Measurements from ENCODE around the gene HIVEP3. TPM values are rescaled to one million over a fixed set of nuclear protein-coding genes. Genes with fewer than 3 reads are reported as not detected.

The HIVEP3 gene
- total and polyA plus RNA-seq, 2 of the 13 experiments (the other 11 are each of a cell fraction or from before 2014, with no cell fraction given), result 0.05 TPM; not detected in 1

DNA sequence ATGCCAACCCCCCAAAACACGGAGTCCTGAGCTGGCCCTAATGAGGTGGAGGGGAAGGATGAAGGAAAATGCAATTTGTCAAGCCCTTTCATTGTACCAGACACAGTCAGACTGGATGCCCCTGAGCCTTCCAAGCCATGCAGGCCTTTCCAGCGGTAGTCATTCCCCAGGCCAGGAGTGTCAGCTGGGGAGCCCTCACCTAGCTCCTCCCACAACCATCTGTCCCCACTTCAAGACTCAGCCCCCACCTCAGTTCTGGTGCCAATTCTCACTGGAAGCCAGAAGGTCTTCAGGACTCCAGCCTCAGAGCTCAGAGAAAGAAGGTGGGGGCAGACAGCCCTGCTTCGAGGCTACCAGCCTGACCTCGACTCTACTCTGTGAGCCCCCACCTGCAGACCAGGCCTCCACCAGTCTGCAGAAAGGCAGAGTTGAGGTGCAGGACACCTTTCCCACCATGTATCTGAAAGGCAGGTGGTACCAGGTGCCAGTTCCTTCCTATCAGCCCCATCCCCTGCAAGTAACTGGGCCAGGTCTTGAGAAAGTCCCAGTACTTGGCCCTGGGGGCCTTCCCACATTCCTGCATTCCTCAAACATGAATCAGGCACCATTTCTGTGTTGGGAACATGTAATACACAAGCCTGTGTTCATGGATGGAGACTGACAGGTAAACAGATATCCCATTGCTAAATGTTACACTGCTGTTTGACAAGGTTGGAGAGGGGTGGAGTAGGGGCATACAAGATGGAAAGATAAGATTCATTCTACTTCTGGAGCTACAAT lies 253.7 kb downstream of the HIVEP3 start:
- DNase-seq (ENCODE audit: low spot score) (no peak), FAIRE-seq (no peak), ATAC-seq (no peak)
- no peak overlapping the region for H3K9ac ChIP-seq (ENCODE audit: insufficient read depth, low read depth, low read length)
- no peak overlapping the region for H3K4me2 ChIP-seq (ENCODE audit: low read depth, low read length)
- POLR2A ChIA-PET, result no interaction called here
- no peaks in the 10 kb centered on the region for H3K79me2 ChIP-seq (ENCODE audit: insufficient read depth, low read length)
- no TSS peak for BruUV-seq (replicated peaks)
- no peak overlapping the region for H3K4me3 ChIP-seq (replicated peaks in 1 of 3; ENCODE audit: insufficient read depth in 1 of 3, low read depth in 2 of 3, low read length in 3 of 3)
- no peaks in the 10 kb centered on the region for H3K9me3 ChIP-seq (ENCODE audit: low read length)
- in situ Hi-C loops (cut with HindIII; ENCODE audit: extremely low pct_ligation_motif_present, low pct_unique_long_range_greater_than_20kb) (no loop called here), intact Hi-C loops (cut with micrococcal nuclease; ENCODE audit: unreplicated experiment) (no loop called here)
- peaks cover 3 to 22% of the 10 kb centered on the region in 2 experiments; a peak in 3 of 5 replicates for H3K27me3 ChIP-seq (ENCODE audit: control insufficient read depth in 1 of 2, insufficient read depth in 2 of 2, low read length in 2 of 2)
- H3K27ac ChIP-seq (ENCODE audit: extremely low read length, insufficient read depth, low read length), result no peak overlapping the region
- H4K20me1 ChIP-seq (ENCODE audit: insufficient read depth, low read length), result no peaks in the 10 kb centered on the region
- H3K4me1 ChIP-seq (ENCODE audit: insufficient read depth, low read length), result no peaks in the 10 kb centered on the region
- no peaks in the 10 kb centered on the region for H3K36me3 ChIP-seq (replicated peaks in 1 of 2; ENCODE audit: control insufficient read depth in 1 of 2, insufficient read depth in 2 of 2, low read length in 2 of 2)
- TF ChIP-seq ATM (IDR thresholded peaks at IDR 0.05; ENCODE audit: borderline replicate concordance) (no peak), MTF1 (CRISPR knock-in tag; IDR thresholded peaks at IDR 0.05) (no peak)
- H2AFZ ChIP-seq (ENCODE audit: low read length), result no peak overlapping the region
- CTCF ChIA-PET (ENCODE audit: low intra/inter-chr PET ratio, low total read pairs), result no interaction called here
- WGBS (ENCODE audit: low lambda C conversion rate), result 0% methylated on average over 3 of the region's 4 CpGs

DNA sequence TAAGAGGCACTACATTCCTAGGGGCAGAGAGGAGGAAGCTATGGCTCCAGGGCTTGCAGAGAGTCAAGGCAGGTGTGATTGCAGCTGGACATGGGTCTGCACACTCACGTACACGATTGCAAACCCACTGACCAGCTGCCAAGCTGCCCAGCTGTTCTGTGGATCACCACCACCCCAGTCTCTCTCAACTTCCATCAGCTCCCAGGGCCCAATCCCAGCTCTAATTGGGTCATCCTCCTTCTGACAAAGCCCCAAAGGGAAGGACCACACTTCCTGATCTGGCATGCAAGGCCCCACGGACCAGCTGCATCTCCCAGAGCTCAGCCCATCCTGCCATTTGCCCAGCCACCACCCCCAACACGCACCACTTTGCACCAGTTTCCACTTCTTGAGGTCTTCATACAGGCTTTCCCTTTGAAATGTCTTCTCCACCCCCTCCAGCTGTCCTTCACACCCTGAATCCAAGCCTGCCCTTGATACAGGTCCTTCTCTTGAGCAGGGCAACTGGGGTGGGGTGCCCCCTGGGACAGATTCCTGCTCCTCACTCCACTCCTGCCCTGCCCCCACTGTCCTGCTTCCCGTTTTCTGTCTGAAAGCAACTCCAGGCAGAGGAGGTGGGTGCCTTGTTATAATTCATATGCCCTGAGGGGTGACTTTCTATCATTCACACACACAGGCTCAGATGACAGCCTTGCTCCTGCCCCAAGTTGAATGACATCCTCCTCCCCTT lies 254.9 kb downstream of the HIVEP3 start:
- no peak for ATAC-seq
- intact Hi-C loops (cut with micrococcal nuclease; ENCODE audit: unreplicated experiment), result no loop called here
- TF ChIP-seq JDP2 (CRISPR knock-in tag; IDR thresholded peaks at IDR 0.05; ENCODE audit: borderline replicate concordance), result no peak
- TF ChIP-seq ZNF816 (CRISPR knock-in tag; IDR thresholded peaks at IDR 0.05; ENCODE audit: borderline replicate concordance), result no peak
- TF ChIP-seq ZNF619 (CRISPR knock-in tag; IDR thresholded peaks at IDR 0.05), result no peak
- TF ChIP-seq ZSCAN31 (CRISPR knock-in tag; IDR thresholded peaks at IDR 0.05; ENCODE audit: low read depth), result no peak
- TF ChIP-seq, protein P1, sequence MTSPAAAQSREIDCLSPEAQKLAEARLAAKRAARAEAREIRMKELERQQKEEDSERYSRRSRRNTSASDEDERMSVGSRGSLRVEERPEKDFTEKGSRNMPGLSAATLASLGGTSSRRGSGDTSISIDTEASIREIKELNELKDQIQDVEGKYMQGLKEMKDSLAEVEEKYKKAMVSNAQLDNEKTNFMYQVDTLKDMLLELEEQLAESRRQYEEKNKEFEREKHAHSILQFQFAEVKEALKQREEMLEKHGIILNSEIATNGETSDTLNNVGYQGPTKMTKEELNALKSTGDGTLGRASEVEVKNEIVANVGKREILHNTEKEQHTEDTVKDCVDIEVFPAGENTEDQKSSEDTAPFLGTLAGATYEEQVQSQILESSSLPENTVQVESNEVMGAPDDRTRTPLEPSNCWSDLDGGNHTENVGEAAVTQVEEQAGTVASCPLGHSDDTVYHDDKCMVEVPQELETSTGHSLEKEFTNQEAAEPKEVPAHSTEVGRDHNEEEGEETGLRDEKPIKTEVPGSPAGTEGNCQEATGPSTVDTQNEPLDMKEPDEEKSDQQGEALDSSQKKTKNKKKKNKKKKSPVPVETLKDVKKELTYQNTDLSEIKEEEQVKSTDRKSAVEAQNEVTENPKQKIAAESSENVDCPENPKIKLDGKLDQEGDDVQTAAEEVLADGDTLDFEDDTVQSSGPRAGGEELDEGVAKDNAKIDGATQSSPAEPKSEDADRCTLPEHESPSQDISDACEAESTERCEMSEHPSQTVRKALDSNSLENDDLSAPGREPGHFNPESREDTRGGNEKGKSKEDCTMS (CRISPR knock-in tag; conservative IDR thresholded peaks at IDR 0.05), result no peak
- TF ChIP-seq NFIC (IDR thresholded peaks at IDR 0.05; ENCODE audit: low read length), result no peak
- no peak for TF ChIP-seq SRSF4 (IDR thresholded peaks at IDR 0.05; ENCODE audit: low read depth, low read length, poor library complexity, severe bottlenecking)
- no peak for TF ChIP-seq ZNF337 (CRISPR knock-in tag; IDR thresholded peaks at IDR 0.05; ENCODE audit: borderline replicate concordance, low read depth)
- TF ChIP-seq NR3C1 (CRISPR knock-in tag; IDR thresholded peaks at IDR 0.05), result no peak
- TF ChIP-seq ZNF678 (CRISPR knock-in tag; IDR thresholded peaks at IDR 0.05), result no peak
- TF ChIP-seq ZSCAN25 (CRISPR knock-in tag; IDR thresholded peaks at IDR 0.05), result no peak

More for the DNA sequence above, 254.9 kb downstream of the HIVEP3 start:
- ChIA-PET POLR2A (no interaction called here), CTCF (ENCODE audit: low intra/inter-chr PET ratio, low total read pairs) (no interaction called here)
- Histone ChIP-seq H3K4me2 (ENCODE audit: low read depth, low read length) (no peak overlapping the region), H2AFZ (ENCODE audit: low read length) (no peak overlapping the region), H3K79me2 (ENCODE audit: insufficient read depth, low read length) (no peaks in the 10 kb centered on the region), H3K4me3 (replicated peaks in 1 of 3; ENCODE audit: insufficient read depth in 1 of 3, low read depth in 2 of 3, low read length in 3 of 3) (no peak overlapping the region), H3K36me3 (replicated peaks in 1 of 2; ENCODE audit: control insufficient read depth in 1 of 2, insufficient read depth in 2 of 2, low read length in 2 of 2) (no peaks in the 10 kb centered on the region), H3K4me1 (ENCODE audit: insufficient read depth, low read length) (no peaks in the 10 kb centered on the region), H3K27ac (ENCODE audit: extremely low read length, insufficient read depth, low read length) (no peak overlapping the region), H3K9ac (ENCODE audit: insufficient read depth, low read depth, low read length) (no peak overlapping the region), H3K27me3 (ENCODE audit: control insufficient read depth in 1 of 2, insufficient read depth in 2 of 2, low read length in 2 of 2) (peaks cover 3 to 32% of the 10 kb centered on the region in 2 experiments; a peak in 3 of 5 replicates), H4K20me1 (ENCODE audit: insufficient read depth, low read length) (no peaks in the 10 kb centered on the region), H3K9me3 (ENCODE audit: low read length) (no peaks in the 10 kb centered on the region)
- in situ Hi-C loops (cut with HindIII; ENCODE audit: extremely low pct_ligation_motif_present, low pct_unique_long_range_greater_than_20kb), result no loop called here
- FAIRE-seq, result no peak
- WGBS (ENCODE audit: low lambda C conversion rate), result 0% methylated on average over 3 of the region's 5 CpGs
- BruUV-seq (replicated peaks), result no TSS peak
- no peak for DNase-seq (ENCODE audit: low spot score)

All from HepG2 (cell line).